Thoracic aorta (tissue), 2 donors: ENCODE measurements around the gene RCOR2. TPM values are rescaled to one million over a fixed set of nuclear protein-coding genes. Genes with fewer than 3 reads are reported as not detected.
A peak's percentile ranks its signal among the peaks of the same experiment; 100 is the strongest.
"Not testable (repeated sequence)": the region's sequence is repeated elsewhere in the genome, so short reads cannot be mapped to it uniquely, and the experiment has no call there.

Source experiments
- ATAC-seq: fragments of 150-250 bp; one replicate; pipeline ENCODE4 v1.8.0; 2017; ENCODE audit warnings: low read depth; ENCODE audit not compliant: insufficient number of reproducible peaks, low FRiP score
- DNase-seq: peaks from one replicate; pipeline ENCODE4 v3.0.0-alpha.2; 2020; ENCODE audit warnings: low spot score
- H3K27ac ChIP-seq, 2 donors: fragments of 200-600 bp; sonication (generic); 1 replicate in 1 of 2; 2 replicates in 1 of 2; pipeline ENCODE4 v1.5.1; 2016; ENCODE audit warnings: mild to moderate bottlenecking in 2 of 2, moderate library complexity in 2 of 2
- H3K27me3 ChIP-seq: fragments of 200-600 bp; sonication (generic); replicated peaks from 2 replicates; pipeline ENCODE4 v1.6.0; 2016; ENCODE audit warnings: mild to moderate bottlenecking; ENCODE audit not compliant: insufficient read depth
- H3K36me3 ChIP-seq: fragments of 200-600 bp; sonication (generic); one replicate; pipeline ENCODE4 v1.5.1; 2016
- H3K4me1 ChIP-seq, 2 donors: fragments of 200-600 bp; sonication (generic); 1 replicate in 1 of 2; 2 replicates in 1 of 2; pipeline versions ENCODE4 v1.5.1 to v1.6.0; 2016; ENCODE audit warnings: low read depth in 2 of 2, mild to moderate bottlenecking in 1 of 2; ENCODE audit not compliant: control insufficient read depth in 1 of 2
- H3K4me3 ChIP-seq: fragments of 200-600 bp; sonication (generic); 2 replicates; pipeline ENCODE4 v1.5.1; 2016; ENCODE audit warnings: mild to moderate bottlenecking
- H3K9me3 ChIP-seq: fragments of 200-600 bp; sonication (generic); 2 replicates; pipeline ENCODE4 v1.5.1; 2016
- total RNA-seq, 2 donors: library from RNA; depleted of rRNA; stranded (reverse); fragments of >200 nt; gene quantifications; one replicate each; pipeline versions ENCODE4 v1.1.0 to v1.2.3, GENCODE V29; 2016
- TF ChIP-seq, protein P1 (sequence below): fragments of 200-600 bp; sonication (generic); IDR thresholded peaks from one replicate; pipeline ENCODE4 v1.5.1; 2019; ENCODE audit warnings: antibody characterized with exemption

The RCOR2 gene
- 1 to 10 TPM; 1.4 to 3.8 TPM for total RNA-seq

DNA sequence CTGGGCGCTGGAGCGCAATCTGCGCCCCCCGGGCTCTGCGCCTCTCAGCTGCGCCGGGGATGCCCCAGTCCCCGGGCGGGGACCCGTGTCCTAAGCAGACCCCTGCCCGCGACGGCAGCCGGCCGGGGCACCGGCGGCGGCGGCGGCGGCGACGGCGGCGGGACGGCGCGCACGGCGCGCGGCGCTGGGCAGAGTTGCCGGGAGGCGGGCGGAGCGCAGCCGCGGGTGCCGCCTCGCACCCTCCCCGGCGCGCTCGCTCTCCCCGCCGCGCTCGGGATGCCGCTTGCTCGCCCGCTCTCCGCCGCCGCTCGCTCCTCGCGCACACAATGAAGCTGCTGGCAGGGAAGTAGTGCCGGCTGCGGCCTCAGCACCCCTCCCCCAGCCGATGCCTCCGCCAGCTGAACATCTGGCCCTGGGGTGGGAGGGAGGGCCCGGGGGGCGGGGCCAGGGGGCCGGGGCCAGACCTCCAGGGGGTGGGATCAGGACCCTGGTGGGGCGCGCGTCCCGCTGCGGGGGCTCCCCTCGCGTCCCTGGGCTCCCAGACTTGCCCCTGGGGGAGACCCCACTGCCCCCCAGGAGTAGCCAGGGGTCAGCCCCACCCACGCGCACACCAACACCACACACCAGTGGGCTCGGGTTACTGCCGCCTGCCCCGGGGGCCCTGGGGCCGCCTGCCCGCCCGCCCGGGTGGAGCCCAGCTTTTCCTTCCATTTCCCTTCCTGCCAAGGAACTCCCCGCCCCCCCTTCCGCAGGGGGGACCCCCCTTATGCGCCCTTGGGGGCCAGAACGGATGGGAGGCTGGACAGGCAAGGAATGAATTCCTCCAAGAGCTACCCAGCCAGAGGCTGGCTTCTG is at the start of gene RCOR2:
TSS of gene RCOR2 (minus strand) at position 328 of the 855 bp plus-strand sequence. CDS start 708 bp downstream, outside the sequence.
- peak within 1 kb of the TSS; percentile 88 for H3K27ac ChIP-seq
- H3K4me1 ChIP-seq, result peaks cover 39 to 58% of the 10 kb centered on the region in 2 donors
- no peaks in the 10 kb centered on the region for H3K36me3 ChIP-seq
- DNase-seq (no peak), ATAC-seq (no peak)
- TF ChIP-seq, protein P1, sequence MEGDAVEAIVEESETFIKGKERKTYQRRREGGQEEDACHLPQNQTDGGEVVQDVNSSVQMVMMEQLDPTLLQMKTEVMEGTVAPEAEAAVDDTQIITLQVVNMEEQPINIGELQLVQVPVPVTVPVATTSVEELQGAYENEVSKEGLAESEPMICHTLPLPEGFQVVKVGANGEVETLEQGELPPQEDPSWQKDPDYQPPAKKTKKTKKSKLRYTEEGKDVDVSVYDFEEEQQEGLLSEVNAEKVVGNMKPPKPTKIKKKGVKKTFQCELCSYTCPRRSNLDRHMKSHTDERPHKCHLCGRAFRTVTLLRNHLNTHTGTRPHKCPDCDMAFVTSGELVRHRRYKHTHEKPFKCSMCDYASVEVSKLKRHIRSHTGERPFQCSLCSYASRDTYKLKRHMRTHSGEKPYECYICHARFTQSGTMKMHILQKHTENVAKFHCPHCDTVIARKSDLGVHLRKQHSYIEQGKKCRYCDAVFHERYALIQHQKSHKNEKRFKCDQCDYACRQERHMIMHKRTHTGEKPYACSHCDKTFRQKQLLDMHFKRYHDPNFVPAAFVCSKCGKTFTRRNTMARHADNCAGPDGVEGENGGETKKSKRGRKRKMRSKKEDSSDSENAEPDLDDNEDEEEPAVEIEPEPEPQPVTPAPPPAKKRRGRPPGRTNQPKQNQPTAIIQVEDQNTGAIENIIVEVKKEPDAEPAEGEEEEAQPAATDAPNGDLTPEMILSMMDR, result no peak
- H3K4me3 ChIP-seq, result peak within 1 kb of the TSS; percentile 73
- H3K27me3 ChIP-seq, result no peaks in the 10 kb centered on the region
- H3K9me3 ChIP-seq, result no peaks in the 10 kb centered on the region

DNA sequence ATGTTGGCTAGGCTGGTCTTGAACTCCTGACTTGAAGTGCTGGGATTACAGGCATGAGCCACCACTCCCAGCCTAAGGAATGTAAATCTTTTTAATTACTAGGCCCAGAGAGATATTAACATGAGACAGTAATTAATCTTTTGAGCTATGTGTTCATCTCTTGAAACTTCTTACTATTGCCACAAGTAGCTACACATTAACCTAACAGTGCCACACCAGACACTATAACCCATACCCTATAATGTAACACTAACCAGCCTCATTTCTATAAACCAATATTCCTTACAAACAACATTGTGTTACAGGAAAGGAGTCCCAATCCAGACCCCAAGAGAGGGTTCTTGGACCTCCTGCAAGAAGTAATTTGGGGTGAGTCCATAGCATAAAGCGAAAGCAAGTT is 49.5 kb upstream of the RCOR2 start:
- TF ChIP-seq, protein P1, result no peak
- Histone ChIP-seq H3K4me3 (no peak overlapping the region), H3K9me3 (no peaks in the 10 kb centered on the region), H3K27me3 (no peaks in the 10 kb centered on the region), H3K4me1 (no peaks in the 10 kb centered on the region), H3K36me3 (no peaks in the 10 kb centered on the region), H3K27ac (no peak overlapping the region)
- ATAC-seq, result no peak
- DNase-seq, result no peak

GRCh38 chr11:63963895-63964294 is 46.9 kb upstream of the RCOR2 start:
- H3K27me3 ChIP-seq, H3K4me1 ChIP-seq, H3K27ac ChIP-seq, ATAC-seq, H3K9me3 ChIP-seq, H3K4me3 ChIP-seq, DNase-seq, H3K36me3 ChIP-seq: not testable (repeated sequence)

DNA sequence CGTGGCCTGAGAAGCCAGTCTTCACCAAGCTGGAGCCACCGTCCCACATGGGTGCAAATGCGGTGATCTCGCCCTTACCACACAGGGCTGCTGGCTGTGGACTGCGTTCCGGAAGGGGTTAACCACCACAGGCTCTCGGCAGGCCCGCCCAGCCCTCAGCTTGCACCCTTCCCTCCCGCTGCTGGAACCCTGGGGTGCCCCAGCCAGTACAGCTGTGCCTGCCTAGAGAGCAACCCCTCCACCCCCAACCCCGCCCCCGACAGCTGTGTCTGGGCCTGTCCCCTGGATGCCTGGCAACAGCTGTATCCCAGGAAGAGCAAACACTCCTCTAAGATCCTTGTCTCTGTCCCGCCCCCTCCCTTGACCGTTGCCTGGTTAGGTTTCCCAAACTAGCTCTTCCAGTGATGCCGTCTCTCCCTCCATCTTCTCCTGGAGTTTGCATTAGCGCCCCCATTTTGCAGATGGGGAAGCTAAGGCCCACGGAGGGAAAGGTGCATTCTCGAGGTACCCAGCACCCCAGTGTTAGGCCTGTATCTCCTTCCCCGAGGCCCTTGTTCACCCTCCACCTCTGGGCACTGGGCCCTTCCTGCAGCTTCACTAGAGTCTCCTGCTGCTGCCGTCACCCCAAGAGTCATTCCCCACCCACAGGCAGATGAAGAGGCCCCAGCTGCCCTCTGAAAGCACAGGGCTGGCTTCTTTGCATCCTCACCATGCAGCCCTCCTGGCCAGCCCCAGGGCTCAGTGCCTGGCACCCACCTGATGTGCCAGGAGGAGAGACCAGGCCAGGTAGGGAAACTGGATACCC is 44.8 kb upstream of the RCOR2 start:
- Histone ChIP-seq H3K9me3 (no peaks in the 10 kb centered on the region), H3K27ac (no peak overlapping the region), H3K4me1 (no peaks in the 10 kb centered on the region), H3K27me3 (no peaks in the 10 kb centered on the region), H3K36me3 (no peaks in the 10 kb centered on the region), H3K4me3 (no peak overlapping the region)
- TF ChIP-seq, protein P1, result no peak
- ATAC-seq (no peak), DNase-seq (no peak)

GRCh38 chr11:63958008-63958407 is 41.0 kb upstream of the RCOR2 start:
- Histone ChIP-seq H3K36me3 (peaks cover 31% of the 10 kb centered on the region), H3K9me3 (no peaks in the 10 kb centered on the region), H3K4me1 (no peaks in the 10 kb centered on the region), H3K27me3 (no peaks in the 10 kb centered on the region), H3K4me3 (no peak overlapping the region), H3K27ac (no peak overlapping the region)
- TF ChIP-seq, protein P1, result no peak
- DNase-seq (no peak), ATAC-seq (no peak)
